ENCODE results near the gene YPEL4. TPM values are rescaled to one million over a fixed set of nuclear protein-coding genes. Genes with fewer than 3 reads are reported as not detected.

Gene YPEL4
- total RNA-seq, 4 donors from 2014 or later = 1.1 to 1.7 TPM; not detected in 2

- no peaks in the 10 kb centered on the region for H3K27me3 ChIP-seq
- 88 to 90% methylated on average over 1 of the region's 1 CpG for WGBS, 2 donors
- no peak overlapping the region for H3K4me3 ChIP-seq (replicated peaks in 1 of 3)
- H3K4me1 ChIP-seq = no peaks in the 10 kb centered on the region
- H3K27ac ChIP-seq = no peak overlapping the region
- intact Hi-C loops (cut with DNase I) = no loop called here
- H3K36me3 ChIP-seq = no peaks in the 10 kb centered on the region
- DNase-seq = no peak
- no peak for TF ChIP-seq CTCF (IDR thresholded peaks at IDR 0.05)
- TF ChIP-seq POLR2A (IDR thresholded peaks at IDR 0.05) = no peak
- H3K9me3 ChIP-seq = no peaks in the 10 kb centered on the region
These were observed 22.8 kb downstream of the YPEL4 start for GRCh38 chr11:57626895-57627294.

- Histone ChIP-seq H3K27ac (no peak overlapping the region), H3K4me3 (replicated peaks in 1 of 3) (no peak overlapping the region), H3K4me1 (no peaks in the 10 kb centered on the region), H3K27me3 (no peaks in the 10 kb centered on the region), H3K36me3 (no peaks in the 10 kb centered on the region), H3K9me3 (no peaks in the 10 kb centered on the region)
- WGBS, 2 donors = 90 to 91% methylated on average over 2 of the region's 2 CpGs
- no peak for DNase-seq
- intact Hi-C loops (cut with DNase I) = no loop called here
- TF ChIP-seq CTCF (IDR thresholded peaks at IDR 0.05) = no peak
- no peak for TF ChIP-seq POLR2A (IDR thresholded peaks at IDR 0.05)
These were observed 24.8 kb downstream of the YPEL4 start for GRCh38 chr11:57624864-57625263.

GRCh38 chr11:57622263-57622662 is 27.4 kb downstream of the YPEL4 start:
- no peaks in the 10 kb centered on the region for H3K27me3 ChIP-seq
- H3K9me3 ChIP-seq = no peaks in the 10 kb centered on the region
- intact Hi-C loops (cut with DNase I) = no loop called here
- DNase-seq = no peak
- H3K4me3 ChIP-seq (replicated peaks in 1 of 3) = no peak overlapping the region
- TF ChIP-seq POLR2A (IDR thresholded peaks at IDR 0.05) (no peak), CTCF (IDR thresholded peaks at IDR 0.05) (no peak)
- H3K27ac ChIP-seq = no peak overlapping the region
- WGBS, 2 donors = 53 to 67% methylated on average over 3 of the region's 3 CpGs
- H3K36me3 ChIP-seq = no peaks in the 10 kb centered on the region
- no peaks in the 10 kb centered on the region for H3K4me1 ChIP-seq

- Histone ChIP-seq H3K9me3 (no peaks in the 10 kb centered on the region), H3K4me3 (replicated peaks in 1 of 3) (no peak overlapping the region), H3K27ac (no peak overlapping the region), H3K27me3 (no peaks in the 10 kb centered on the region), H3K4me1 (no peaks in the 10 kb centered on the region), H3K36me3 (no peaks in the 10 kb centered on the region)
- DNase-seq = no peak
- TF ChIP-seq CTCF (IDR thresholded peaks at IDR 0.05) = no peak
- TF ChIP-seq POLR2A (IDR thresholded peaks at IDR 0.05) = no peak
- intact Hi-C loops (cut with DNase I) = no loop called here
These were observed 29.2 kb downstream of the YPEL4 start for GRCh38 chr11:57620467-57620866.

- DNase-seq = no peak
- H3K27ac ChIP-seq = no peak overlapping the region
- H3K4me3 ChIP-seq (replicated peaks in 1 of 3) = no peak overlapping the region
- H3K27me3 ChIP-seq = no peaks in the 10 kb centered on the region
- intact Hi-C loops (cut with DNase I) = no loop called here
- H3K4me1 ChIP-seq = peaks cover 0 to 4% of the 10 kb centered on the region in 2 donors
- 82 to 92% methylated on average over 2 of the region's 2 CpGs for WGBS, 2 donors
- no peaks in the 10 kb centered on the region for H3K36me3 ChIP-seq
- no peak for TF ChIP-seq POLR2A (IDR thresholded peaks at IDR 0.05)
- TF ChIP-seq CTCF (IDR thresholded peaks at IDR 0.05) = no peak
- no peaks in the 10 kb centered on the region for H3K9me3 ChIP-seq
These were observed 30.4 kb downstream of the YPEL4 start for GRCh38 chr11:57619331-57619730.
